Thymus (tissue), 11 donors: Measurements from ENCODE around the gene LARP4B. TPM values are rescaled to one million over a fixed set of nuclear protein-coding genes. Genes with fewer than 3 reads are reported as not detected.
A peak's percentile ranks its signal among the peaks of the same experiment; 100 is the strongest.

Experiments
- DNase-seq, 9 donors: peaks; one replicate each; pipeline ENCODE4 v3.0.0-alpha.2; 2013; ENCODE audit warnings: low spot score in 9 of 9, low read depth in 6 of 9, missing footprints in 1 of 9
- H3K27ac ChIP-seq, 2 donors: one replicate each; pipeline ENCODE4 v1.5.1; 2013; ENCODE audit warnings: control low read depth in 1 of 2, low read depth in 1 of 2, low read length in 1 of 2, mild to moderate bottlenecking in 1 of 2, moderate library complexity in 1 of 2
- H3K27me3 ChIP-seq, 2 donors: one replicate each; pipeline ENCODE4 v1.5.1; 2013; ENCODE audit warnings: low read length in 1 of 2; ENCODE audit not compliant: control insufficient read depth in 2 of 2, insufficient read depth in 1 of 2
- H3K36me3 ChIP-seq, 2 donors: one replicate each; pipeline ENCODE4 v1.5.1; 2013; ENCODE audit warnings: low read length in 1 of 2, mild to moderate bottlenecking in 1 of 2, moderate library complexity in 1 of 2; ENCODE audit not compliant: control insufficient read depth in 2 of 2, insufficient read depth in 2 of 2
- H3K4me1 ChIP-seq, 2 donors: one replicate each; pipeline ENCODE4 v1.5.1; 2013; ENCODE audit warnings: low read length in 2 of 2; ENCODE audit not compliant: control insufficient read depth in 2 of 2, insufficient read depth in 2 of 2
- H3K4me3 ChIP-seq, 2 donors: one replicate each; pipeline ENCODE4 v1.5.1; 2013; ENCODE audit warnings: low read length in 2 of 2, control low read depth in 1 of 2, mild to moderate bottlenecking in 1 of 2
- H3K9me3 ChIP-seq, 2 donors: one replicate each; pipeline ENCODE4 v1.5.1; 2013; ENCODE audit warnings: low read length in 1 of 2, mild to moderate bottlenecking in 1 of 2; ENCODE audit not compliant: control insufficient read depth in 2 of 2, insufficient read depth in 1 of 2
- WGBS: extraction: QIAGEN DNeasy Blood & Tissue Kit; methylation state at CpG from one replicate; pipeline ENCODE4 v1.1.7; 2013; 5-methylcytosine and 5-hydroxymethylcytosine counted together
- polyA plus RNA-seq: library from polyadenylated mRNA; stranded (reverse); fragments of 200-250 nt; gene quantifications from one replicate; pipeline ENCODE4 v1.2.3, GENCODE V29; 2013
- total RNA-seq: library from RNA; stranded (reverse); fragments of 120-200 nt; gene quantifications from one replicate; pipeline ENCODE4 v1.2.4, GENCODE V29; 2013
- donor health status: healthy.

LARP4B gene
- total and polyA plus RNA-seq, 2 donors: 19.3 to 22.0 TPM

DNA sequence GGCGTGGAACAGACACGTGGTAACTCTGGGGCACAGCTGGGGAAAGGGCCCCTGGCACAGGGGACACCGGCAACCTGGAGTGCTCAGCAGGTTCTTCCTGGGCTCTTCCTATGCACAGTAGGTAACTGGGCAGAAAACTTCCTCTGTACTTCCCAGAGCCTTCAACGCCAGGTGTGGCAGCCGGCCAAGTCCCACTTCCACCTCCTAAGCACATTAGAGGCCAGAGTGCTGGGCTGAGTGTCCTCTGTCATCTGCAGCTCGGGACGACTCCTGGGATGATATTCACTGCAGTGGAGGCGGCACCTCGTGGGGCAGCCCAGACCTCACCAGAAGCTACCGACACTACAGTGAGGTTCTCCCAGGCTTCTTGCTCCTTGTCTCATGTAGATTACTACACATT lies 114.5 kb downstream of the LARP4B start:
- no peak for DNase-seq

DNA sequence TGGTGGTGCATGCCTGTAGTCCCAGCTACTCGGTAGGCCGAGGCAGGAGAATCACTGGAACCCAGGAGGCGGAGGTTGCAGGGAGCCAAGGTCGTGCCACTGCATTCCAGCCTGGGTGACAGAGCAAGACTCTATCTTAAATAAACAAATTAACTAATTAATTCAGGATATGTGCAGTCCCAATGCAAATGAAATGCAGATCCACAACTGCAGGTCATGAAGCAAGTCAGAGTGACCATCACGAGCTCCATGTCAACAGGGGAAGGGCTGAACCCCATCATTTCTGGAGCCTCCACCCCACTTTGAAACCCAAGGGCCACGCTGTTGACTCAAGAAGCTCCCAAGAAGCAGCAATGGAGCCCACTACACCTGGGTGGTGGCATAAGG lies 115.4 kb downstream of the LARP4B start:
- 98% methylated on average over 6 of the region's 6 CpGs for WGBS
- Histone ChIP-seq H3K4me1 (no peaks in the 10 kb centered on the region), H3K9me3 (no peaks in the 10 kb centered on the region), H3K4me3 (no peak overlapping the region), H3K27ac (no peak overlapping the region), H3K27me3 (no peaks in the 10 kb centered on the region), H3K36me3 (peaks cover 69 to 80% of the 10 kb centered on the region in 2 donors)
- DNase-seq: no peak

More for the DNA sequence above, 114.5 kb downstream of the LARP4B start:
- no peaks in the 10 kb centered on the region for H3K9me3 ChIP-seq
- 96% methylated on average over 10 of the region's 10 CpGs for WGBS
- no peaks in the 10 kb centered on the region for H3K27me3 ChIP-seq
- H3K27ac ChIP-seq: no peak overlapping the region
- H3K4me1 ChIP-seq: no peaks in the 10 kb centered on the region
- peaks cover 71 to 82% of the 10 kb centered on the region in 2 donors for H3K36me3 ChIP-seq
- no peak overlapping the region for H3K4me3 ChIP-seq

DNA sequence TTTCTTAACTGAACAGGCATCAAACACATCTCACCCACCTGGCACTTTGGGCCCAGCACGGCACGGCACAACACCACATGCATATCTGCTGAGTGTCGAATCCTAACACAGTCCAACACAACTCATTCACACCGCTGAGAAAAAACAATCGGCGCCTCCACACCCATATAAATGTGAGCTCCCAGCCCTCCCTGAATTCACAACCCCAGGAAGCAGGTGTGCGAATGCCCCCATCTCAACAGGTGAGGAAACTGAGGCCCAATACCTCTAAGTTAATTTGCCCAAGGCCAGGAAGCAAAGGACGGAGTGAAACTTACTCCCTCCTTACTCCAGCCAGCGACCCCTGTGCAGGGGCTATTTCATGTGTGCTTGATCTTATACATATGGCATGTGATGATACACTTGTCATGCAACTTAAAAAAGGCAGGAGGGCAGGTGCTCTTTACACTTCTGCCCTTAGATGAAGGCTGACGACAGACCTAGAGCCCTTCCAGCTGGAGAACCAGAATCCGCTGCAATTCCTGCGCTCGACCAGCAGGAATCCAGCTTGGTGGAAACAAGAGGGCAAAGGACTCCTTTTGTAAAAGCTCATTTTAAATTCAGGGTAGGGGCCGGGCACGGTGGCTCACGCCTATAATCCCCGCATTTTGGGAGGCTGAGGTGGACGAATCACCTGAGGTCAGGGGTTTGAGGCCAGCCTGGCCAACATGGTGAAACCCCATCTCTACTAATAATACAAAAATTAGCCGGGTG lies 116.0 kb downstream of the LARP4B start:
- WGBS: 99% methylated on average over 19 of the region's 19 CpGs
- no peaks in the 10 kb centered on the region for H3K9me3 ChIP-seq
- H3K4me1 ChIP-seq: no peaks in the 10 kb centered on the region

DNA sequence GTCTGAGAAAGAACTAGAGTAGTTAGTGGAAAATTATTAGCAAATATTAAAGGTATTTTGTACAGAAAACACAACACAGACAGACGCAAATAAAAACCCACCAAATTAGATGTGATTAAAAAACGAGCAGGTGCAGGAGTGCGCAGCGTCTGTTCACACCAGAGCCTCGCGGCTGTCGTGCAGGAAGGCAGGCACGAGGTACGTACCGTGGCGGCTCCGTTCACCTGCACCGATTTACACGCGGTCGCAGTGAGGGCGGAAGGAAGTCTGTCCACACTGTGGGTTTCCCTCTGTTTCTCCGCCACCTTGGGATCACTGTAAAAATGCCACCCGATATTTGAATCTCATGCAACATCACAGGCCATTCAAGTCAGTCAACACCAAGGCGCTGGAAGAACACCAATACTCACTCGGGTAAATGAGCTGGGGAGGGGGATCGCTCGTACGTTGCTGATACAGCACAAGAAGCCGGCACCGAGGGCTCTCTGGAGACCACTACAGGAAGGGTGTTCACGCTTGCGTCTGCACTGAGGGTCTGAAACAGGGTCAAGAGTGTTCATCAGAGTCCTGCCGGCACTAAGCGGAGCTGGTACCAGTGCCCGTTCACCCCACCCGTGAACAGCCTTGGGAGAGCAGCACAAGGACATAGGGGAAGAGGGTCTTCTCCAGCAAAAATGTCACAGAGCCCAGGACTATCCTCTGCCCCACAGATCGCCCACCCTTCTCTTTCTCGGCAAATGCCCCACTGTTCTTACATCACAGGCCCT lies 116.8 kb downstream of the LARP4B start:
- Histone ChIP-seq H3K27ac (no peak overlapping the region), H3K4me1 (no peaks in the 10 kb centered on the region), H3K9me3 (no peaks in the 10 kb centered on the region), H3K36me3 (peaks cover 63 to 74% of the 10 kb centered on the region in 2 donors), H3K27me3 (no peaks in the 10 kb centered on the region), H3K4me3 (no peak overlapping the region)
- no peak for DNase-seq
- 98% methylated on average over 34 of the region's 34 CpGs for WGBS

More for the DNA sequence above, 116.0 kb downstream of the LARP4B start:
- H3K4me3 ChIP-seq: no peak overlapping the region
- no peak for DNase-seq
- no peak overlapping the region for H3K27ac ChIP-seq
- H3K36me3 ChIP-seq: peaks cover 65 to 75% of the 10 kb centered on the region in 2 donors
- H3K27me3 ChIP-seq: no peaks in the 10 kb centered on the region

DNA sequence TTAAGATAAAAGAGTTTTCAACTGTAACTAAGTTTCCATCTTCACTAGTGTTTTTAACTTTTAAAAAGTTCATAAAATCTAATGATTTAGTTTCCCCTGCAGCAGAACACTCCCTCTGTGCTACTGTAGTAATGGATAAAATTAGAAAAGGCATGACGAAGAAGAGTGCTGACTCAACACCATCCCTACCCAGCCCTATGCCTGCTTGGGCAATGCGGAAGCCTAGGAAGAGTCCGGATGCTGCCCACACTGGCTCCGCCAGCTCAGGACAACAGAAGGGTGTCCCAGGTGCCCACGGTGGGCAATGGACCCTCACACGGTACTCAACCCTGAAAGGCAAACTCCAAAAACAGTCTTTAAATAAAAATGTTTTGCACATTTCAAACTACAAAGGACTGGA lies 118.2 kb downstream of the LARP4B start:
- WGBS: 98% methylated on average over 6 of the region's 6 CpGs
- Histone ChIP-seq H3K9me3 (no peaks in the 10 kb centered on the region), H3K27ac (no peak overlapping the region), H3K4me3 (no peak overlapping the region), H3K27me3 (no peaks in the 10 kb centered on the region), H3K36me3 (peaks cover 62 to 69% of the 10 kb centered on the region in 2 donors), H3K4me1 (no peaks in the 10 kb centered on the region)
- DNase-seq: no peak

DNA sequence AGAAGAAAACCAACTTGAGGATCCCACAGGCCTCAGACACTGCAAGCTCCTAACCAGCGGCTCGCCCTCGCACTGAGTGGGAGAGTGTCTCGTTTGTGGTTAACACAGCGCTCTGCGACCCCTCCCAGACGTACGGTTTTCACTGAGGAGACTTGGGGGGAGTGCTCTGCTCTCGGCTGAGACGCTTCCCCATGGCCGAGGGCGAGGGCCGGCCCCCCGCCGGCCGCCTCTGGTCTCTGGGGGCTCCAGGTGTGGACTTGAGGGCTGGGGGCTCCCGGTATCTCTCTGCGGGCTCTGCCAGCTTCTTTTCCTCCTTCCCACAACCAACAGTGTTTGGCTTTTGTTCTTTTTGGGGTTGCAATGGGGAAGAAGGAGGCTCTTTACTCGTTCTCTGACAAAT lies 118.7 kb downstream of the LARP4B start:
- Histone ChIP-seq H3K27ac (no peak overlapping the region), H3K27me3 (no peaks in the 10 kb centered on the region), H3K4me1 (no peaks in the 10 kb centered on the region), H3K9me3 (no peaks in the 10 kb centered on the region), H3K36me3 (peaks cover 63 to 71% of the 10 kb centered on the region in 2 donors), H3K4me3 (no peak overlapping the region)
- WGBS: 97% methylated on average over 19 of the region's 19 CpGs
- no peak for DNase-seq

DNA sequence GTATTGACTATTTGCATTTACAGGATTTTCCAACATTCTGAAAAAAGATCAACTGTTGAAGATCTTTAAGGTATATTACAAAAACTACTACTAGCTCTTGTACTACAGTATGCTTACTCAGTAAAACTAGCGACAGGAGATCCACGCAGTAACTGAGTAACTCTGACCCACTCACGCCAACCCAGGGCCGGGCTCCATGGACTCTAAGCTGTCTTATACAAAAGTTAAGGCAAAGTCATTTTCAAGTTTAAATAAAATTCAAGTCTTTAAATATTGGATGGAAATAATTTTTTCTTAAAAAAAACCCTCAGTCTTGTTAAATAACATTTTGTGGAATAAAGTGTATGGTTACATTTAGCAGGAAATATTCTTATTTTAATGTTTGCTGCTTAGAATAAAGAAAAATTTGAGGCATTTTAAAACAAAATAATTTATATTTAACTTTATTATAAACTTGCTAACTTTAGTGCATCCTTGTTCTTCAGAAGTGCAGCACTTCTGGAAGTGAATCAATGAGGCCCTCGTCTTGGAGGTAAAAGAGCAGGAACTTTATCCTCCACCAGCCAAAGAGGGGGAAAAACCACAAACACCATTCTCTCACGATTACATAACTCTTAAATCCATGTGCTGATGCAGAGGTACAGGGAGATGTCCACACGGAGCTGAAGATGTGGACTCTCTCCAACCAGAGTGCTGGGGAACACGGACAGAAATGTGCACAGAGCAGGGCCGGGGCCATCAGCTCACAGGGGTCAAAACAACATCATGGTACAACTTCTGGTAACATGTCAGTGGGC lies 119.9 kb downstream of the LARP4B start:
- Histone ChIP-seq H3K27me3 (no peaks in the 10 kb centered on the region), H3K9me3 (no peaks in the 10 kb centered on the region), H3K4me1 (no peaks in the 10 kb centered on the region), H3K36me3 (peaks cover 63 to 74% of the 10 kb centered on the region in 2 donors), H3K27ac (no peak overlapping the region), H3K4me3 (no peak overlapping the region)
- DNase-seq: no peak
- 95% methylated on average over 9 of the region's 9 CpGs for WGBS

DNA sequence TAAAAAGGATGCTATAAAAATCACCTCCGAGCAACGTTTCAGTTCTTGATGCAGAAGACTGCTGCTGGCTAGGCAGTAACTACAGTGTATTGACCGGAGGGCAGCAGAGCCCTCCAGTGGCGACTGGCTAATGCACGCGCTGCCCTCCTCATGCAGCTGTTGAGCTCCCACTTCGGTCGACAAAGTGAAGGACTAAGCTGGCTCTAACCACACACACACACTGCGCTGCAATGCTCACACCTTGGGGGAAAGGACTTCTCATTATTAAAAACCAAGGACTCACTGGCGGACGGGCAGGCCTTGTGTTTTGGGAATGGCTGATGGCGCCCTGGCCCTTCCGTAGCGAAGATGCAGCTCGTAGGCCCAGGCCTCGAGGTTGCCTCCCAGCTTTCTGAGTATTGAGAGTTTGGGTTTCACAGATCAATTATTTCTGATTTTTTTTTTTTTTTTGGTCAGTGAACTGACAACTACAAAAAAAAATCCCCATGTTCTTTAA lies 121.1 kb downstream of the LARP4B start:
- DNase-seq: peak in 1 of 9 donors; percentile 11
- peaks cover 62 to 67% of the 10 kb centered on the region in 2 donors for H3K36me3 ChIP-seq
- H3K4me1 ChIP-seq: no peaks in the 10 kb centered on the region
- H3K27me3 ChIP-seq: no peaks in the 10 kb centered on the region
- no peak overlapping the region for H3K4me3 ChIP-seq
- WGBS: 91% methylated on average over 16 of the region's 16 CpGs
- no peaks in the 10 kb centered on the region for H3K9me3 ChIP-seq
- H3K27ac ChIP-seq: no peak overlapping the region
